GM19372 (cell line): ENCODE results near the gene SAG.

Experiments
- ATAC-seq: cut with Tn5 transposase; IDR thresholded peaks from one replicate; pipeline ENCODE4 v1.9.1; 2021; ENCODE audit warnings: mild to moderate bottlenecking, low read depth, moderate library complexity; ENCODE audit not compliant: unreplicated experiment

The SAG gene

GRCh38 chr2:233353769-233354499, 46.3 kb downstream of the SAG start, which contains the start of gene DGKD:
Gene DGKD (plus strand): TSS chr2:233354494. CDS start chr2:233354519, 25 bp downstream.
- peak; percentile 57 for ATAC-seq

GRCh38 chr2:233354500-233354924, 46.9 kb downstream of the SAG start:
- ATAC-seq, result peak; percentile 53

GRCh38 chr2:233354971-233355574, 47.5 kb downstream of the SAG start:
- ATAC-seq, result no peak

- ATAC-seq, result no peak
Measured at GRCh38 chr2:233355916-233356315, 48.3 kb downstream of the SAG start.

GRCh38 chr2:233356546-233357308, 49.1 kb downstream of the SAG start:
- no peak for ATAC-seq

- ATAC-seq, result no peak
Measured at GRCh38 chr2:233358335-233358734, 50.7 kb downstream of the SAG start.

- no peak for ATAC-seq
Measured at GRCh38 chr2:233358947-233359346, 51.3 kb downstream of the SAG start.

GRCh38 chr2:233359823-233360222, 52.2 kb downstream of the SAG start:
- ATAC-seq, result no peak

GRCh38 chr2:233360771-233361176, 53.2 kb downstream of the SAG start:
- no peak for ATAC-seq

- no peak for ATAC-seq
Measured at GRCh38 chr2:233361297-233361696, 53.7 kb downstream of the SAG start.

- ATAC-seq, result no peak
Measured at GRCh38 chr2:233362742-233363141, 55.1 kb downstream of the SAG start.

GRCh38 chr2:233363744-233364235, 56.2 kb downstream of the SAG start:
- no peak for ATAC-seq

- ATAC-seq, result no peak
Measured at GRCh38 chr2:233365861-233366520, 58.4 kb downstream of the SAG start.

- ATAC-seq, result no peak
Measured at GRCh38 chr2:233367586-233367985, 60.0 kb downstream of the SAG start.

GRCh38 chr2:233368756-233369155, 61.1 kb downstream of the SAG start:
- no peak for ATAC-seq

GRCh38 chr2:233369462-233369861, 61.8 kb downstream of the SAG start:
- no peak for ATAC-seq

GRCh38 chr2:233369897-233370685, 62.5 kb downstream of the SAG start:
- ATAC-seq, result no peak

GRCh38 chr2:233371641-233372040, 64.0 kb downstream of the SAG start:
- ATAC-seq, result no peak

- ATAC-seq, result no peak
Measured at GRCh38 chr2:233372855-233373254, 65.2 kb downstream of the SAG start.

- no peak for ATAC-seq
Measured at GRCh38 chr2:233373316-233373715, 65.7 kb downstream of the SAG start.
